ENCODE results near the gene RPL37A. TPM values are rescaled to one million over a fixed set of nuclear protein-coding genes. Genes with fewer than 3 reads are reported as not detected.

RPL37A gene
- total and polyA plus RNA-seq, 4 donors: 2,015 to 4,048 (median 2,822) TPM

GRCh38 chr2:216450784-216451183 is 47.9 kb upstream of the RPL37A start:
- no peak for DNase-seq
- 94 to 96% methylated on average over 7 of the region's 7 CpGs for WGBS, 2 donors
- H3K27ac ChIP-seq (ENCODE audit: low read depth in 1 of 2, low read length in 1 of 2): no peak overlapping the region

GRCh38 chr2:216453955-216454614 is 44.6 kb upstream of the RPL37A start:
- Histone ChIP-seq H3K27me3 (ENCODE audit: control insufficient read depth in 3 of 3, insufficient read depth in 3 of 3, low read length in 2 of 3) (no peaks in the 10 kb centered on the region), H3K4me3 (no peak overlapping the region), H3K4me1 (ENCODE audit: control insufficient read depth in 5 of 5, insufficient read depth in 5 of 5, low read length in 5 of 5) (no peaks in the 10 kb centered on the region), H3K27ac (ENCODE audit: low read depth in 1 of 2, low read length in 1 of 2) (no peak overlapping the region), H3K9me3 (ENCODE audit: control insufficient read depth in 4 of 4, insufficient read depth in 3 of 4, low read length in 3 of 4) (no peaks in the 10 kb centered on the region), H3K36me3 (ENCODE audit: control insufficient read depth in 4 of 4, insufficient read depth in 4 of 4, low read length in 4 of 4) (peaks cover 23 to 35% (median 29%) of the 10 kb centered on the region in 4 donors), H3K9ac (ENCODE audit: insufficient read depth in 1 of 2, low read length in 2 of 2) (no peak overlapping the region)
- TF ChIP-seq CTCF (IDR thresholded peaks at IDR 0.05; ENCODE audit: control extremely low read depth, extremely low read depth): no peak
- ATAC-seq (ENCODE audit: insufficient read depth, low FRiP score) (no peak), DNase-seq (no peak)
- 98% methylated on average over 4 of the region's 4 CpGs for WGBS, 2 donors

More at GRCh38 chr2:216450784-216451183, 47.9 kb upstream of the RPL37A start:
- Histone ChIP-seq H3K4me1 (ENCODE audit: control insufficient read depth in 5 of 5, insufficient read depth in 5 of 5, low read length in 5 of 5) (peaks cover 0 to 3% (median 0%) of the 10 kb centered on the region in 5 donors), H3K4me3 (no peak overlapping the region), H3K36me3 (ENCODE audit: control insufficient read depth in 4 of 4, insufficient read depth in 4 of 4, low read length in 4 of 4) (peaks cover 39 to 59% (median 50%) of the 10 kb centered on the region in 4 donors), H3K9ac (ENCODE audit: insufficient read depth in 1 of 2, low read length in 2 of 2) (no peak overlapping the region), H3K9me3 (ENCODE audit: control insufficient read depth in 4 of 4, insufficient read depth in 3 of 4, low read length in 3 of 4) (no peaks in the 10 kb centered on the region), H3K27me3 (ENCODE audit: control insufficient read depth in 3 of 3, insufficient read depth in 3 of 3, low read length in 2 of 3) (no peaks in the 10 kb centered on the region)
- no peak for ATAC-seq (ENCODE audit: insufficient read depth, low FRiP score)
- no peak for TF ChIP-seq CTCF (IDR thresholded peaks at IDR 0.05; ENCODE audit: control extremely low read depth, extremely low read depth)

GRCh38 chr2:216463148-216463547 is 35.5 kb upstream of the RPL37A start:
- 96 to 97% methylated on average over 2 of the region's 2 CpGs for WGBS, 2 donors
- Histone ChIP-seq H3K4me3 (no peak overlapping the region), H3K27me3 (ENCODE audit: control insufficient read depth in 3 of 3, insufficient read depth in 3 of 3, low read length in 2 of 3) (no peaks in the 10 kb centered on the region), H3K36me3 (ENCODE audit: control insufficient read depth in 4 of 4, insufficient read depth in 4 of 4, low read length in 4 of 4) (peaks cover 6 to 11% (median 8%) of the 10 kb centered on the region in 4 donors), H3K9ac (ENCODE audit: insufficient read depth in 1 of 2, low read length in 2 of 2) (no peak overlapping the region), H3K27ac (ENCODE audit: low read depth in 1 of 2, low read length in 1 of 2) (no peak overlapping the region), H3K4me1 (ENCODE audit: control insufficient read depth in 5 of 5, insufficient read depth in 5 of 5, low read length in 5 of 5) (no peaks in the 10 kb centered on the region), H3K9me3 (ENCODE audit: control insufficient read depth in 4 of 4, insufficient read depth in 3 of 4, low read length in 3 of 4) (peaks cover 0 to 4% (median 0%) of the 10 kb centered on the region in 4 donors)
- TF ChIP-seq CTCF (IDR thresholded peaks at IDR 0.05; ENCODE audit: control extremely low read depth, extremely low read depth): no peak
- no peak for ATAC-seq (ENCODE audit: insufficient read depth, low FRiP score)
- no peak for DNase-seq
